Endothelial cell of umbilical vein (primary cell): ENCODE measurements around the gene SLAMF6. TPM values are rescaled to one million over a fixed set of nuclear protein-coding genes. Genes with fewer than 3 reads are reported as not detected.
"Not testable (repeated sequence)": the region's sequence is repeated elsewhere in the genome, so short reads cannot be mapped to it uniquely, and the experiment has no call there.

Experiments used
- BruUV-seq: library from RNA; stranded (reverse); fragments of 400-500 nt; replicated peaks from 2 replicates; lab custom pipeline; 2021; lab: Mats Ljungman, UMichigan
- CTCF ChIA-PET: fragments of 300-600, 350-600 bp; sonication (Branson Sonifier 250); formaldehyde crosslinking; loops from one replicate; lab custom pipeline; 2021; ENCODE audit warnings: antibody characterized with exemption, inconsistent platforms; lab: Charles Lee
- POLR2A ChIA-PET: fragments of 300-600, 350-600 bp; sonication (Branson Sonifier 250); formaldehyde crosslinking; loops from one replicate; lab custom pipeline; 2021; ENCODE audit warnings: antibody characterized with exemption, inconsistent platforms; lab: Charles Lee
- DNase-seq: peaks from one replicate; pipeline ENCODE4 v3.0.0-alpha.2; 2011; ENCODE audit warnings: low read depth, low spot score
- FAIRE-seq: peaks from 2 replicates; lab custom pipeline; 2011; peaks lifted over from hg19 to GRCh38; lab: Jason Lieb, UNC
- H2AFZ ChIP-seq: 2 replicates; pipeline ENCODE4 v1.6.0; 2012; ENCODE audit warnings: low read depth, low read length, control low read depth, inconsistent platforms
- H3K27ac ChIP-seq: 2 replicates; pipeline ENCODE4 v1.5.1; 2011; ENCODE audit warnings: low read depth, mild to moderate bottlenecking, control low read depth, low read length, moderate library complexity; ENCODE audit not compliant: insufficient read depth
- H3K27me3 ChIP-seq, 2 experiments: 2 replicates each; pipeline versions ENCODE4 v1.6.0 to v1.6.1; 2011; ENCODE audit warnings: low read length in 2 of 2, mixed read lengths in 1 of 2; ENCODE audit not compliant: control insufficient read depth in 2 of 2, insufficient read depth in 2 of 2
- H3K36me3 ChIP-seq, 2 experiments: 2 replicates in 1 of 2; 3 replicates in 1 of 2; pipeline ENCODE4 v1.5.1; 2011; ENCODE audit warnings: low read length in 2 of 2, mild to moderate bottlenecking in 1 of 2, moderate library complexity in 1 of 2; ENCODE audit not compliant: control insufficient read depth in 2 of 2, insufficient read depth in 2 of 2; ENCODE audit errors: extremely low read depth in 1 of 2
- H3K4me1 ChIP-seq: 3 replicates; pipeline ENCODE4 v1.5.1; 2011; ENCODE audit warnings: mild to moderate bottlenecking, low read length; ENCODE audit not compliant: control insufficient read depth, insufficient read depth; ENCODE audit errors: extremely low read depth
- H3K4me2 ChIP-seq: 2 replicates; pipeline ENCODE4 v1.6.1; 2011; ENCODE audit warnings: low read length, control low read depth, mixed read lengths; ENCODE audit not compliant: insufficient read depth
- H3K4me3 ChIP-seq, 3 experiments: fragments of 200-600 bp in 1 of 3; sonication (generic), shearing (Covaris generic) in 1 of 3; replicated peaks in 1 of 3; 2 replicates each; pipeline ENCODE4 v1.5.1; 2011 to 2016; ENCODE audit warnings: control low read depth in 3 of 3, low read length in 3 of 3, mild to moderate bottlenecking in 2 of 3, inconsistent platforms in 1 of 3, low read depth in 1 of 3, moderate library complexity in 1 of 3; ENCODE audit not compliant: insufficient read depth in 1 of 3
- H3K79me2 ChIP-seq: 2 replicates; pipeline ENCODE4 v1.6.0; 2012; ENCODE audit warnings: low read length, inconsistent platforms; ENCODE audit not compliant: control insufficient read depth, insufficient read depth
- H3K9ac ChIP-seq: replicated peaks from 2 replicates; pipeline ENCODE3; 2011; ENCODE audit warnings: low read length, control low read depth; ENCODE audit not compliant: insufficient read depth; ENCODE audit errors: extremely low read depth
- H3K9me1 ChIP-seq: replicated peaks from 3 replicates; pipeline ENCODE4 v1.6.0; 2011; ENCODE audit warnings: mild to moderate bottlenecking, low read length; ENCODE audit not compliant: control insufficient read depth, insufficient read depth; ENCODE audit errors: extremely low read depth
- H3K9me3 ChIP-seq: replicated peaks from 2 replicates; pipeline ENCODE4 v1.5.1; 2012; ENCODE audit warnings: low read length, inconsistent platforms; ENCODE audit not compliant: control insufficient read depth, insufficient read depth
- H4K20me1 ChIP-seq: replicated peaks from 2 replicates; pipeline ENCODE3; 2011; ENCODE audit warnings: mild to moderate bottlenecking, low read length; ENCODE audit not compliant: control insufficient read depth, insufficient read depth; ENCODE audit errors: extremely low read depth
- FOS ChIP-seq: IDR thresholded peaks from 2 replicates; pipeline ENCODE4 v1.6.1; 2011; ENCODE audit warnings: mild to moderate bottlenecking, low read length, moderate library complexity, borderline replicate concordance; ENCODE audit not compliant: insufficient read depth
- GATA2 ChIP-seq: IDR thresholded peaks from 2 replicates; pipeline ENCODE4 v1.7.0; 2011; ENCODE audit warnings: low read depth, mild to moderate bottlenecking, moderate library complexity, mixed read lengths, low read length; ENCODE audit not compliant: insufficient read length, insufficient read depth
- JUN ChIP-seq: IDR thresholded peaks from 2 replicates; pipeline ENCODE4 v1.6.1; 2011; ENCODE audit warnings: borderline replicate concordance, low read depth; ENCODE audit not compliant: insufficient read length, insufficient read depth
- MYC ChIP-seq: IDR thresholded peaks from one replicate; pipeline ENCODE4 v1.6.1; 2011; ENCODE audit warnings: mild to moderate bottlenecking, low read depth, low read length
- POLR2AphosphoS5 ChIP-seq: IDR thresholded peaks from 2 replicates; pipeline ENCODE4 v1.6.1; 2012; ENCODE audit warnings: low read depth, mild to moderate bottlenecking, control low read depth, low read length, moderate library complexity; ENCODE audit not compliant: insufficient read depth
- dilution Hi-C: fragments of 300-500 bp; cut with MboI; formaldehyde crosslinking; loops from one replicate; pipeline ENCODE4 v1.15.0; 2019; ENCODE audit warnings: low sequenced_read_pairs; ENCODE audit not compliant: extremely low pct_ligation_motif_present
- intact Hi-C: fragments of 100-400 bp; cut with micrococcal nuclease; formaldehyde crosslinking; loops from one replicate; pipeline ENCODE4 v1.10.0; 2022
- polyA plus RNA-seq, 4 experiments: library from polyadenylated mRNA; depleted of rRNA in 3 of 4; stranded (reverse) in 3 of 4; unstranded in 1 of 4; fragments of >200 nt; gene quantifications; 2 replicates each; pipeline versions ENCODE4 v1.2.1 to v1.2.3, GENCODE V29; 2011 to 2012; ENCODE audit warnings: missing spikeins in 1 of 4
- total RNA-seq: library from RNA; stranded (reverse); gene quantifications from 2 replicates; pipeline ENCODE4 v1.2.3, GENCODE V29; 2021
- TF ChIP-seq, protein P1 (sequence below): IDR thresholded peaks from 2 replicates; pipeline ENCODE4 v1.6.1; 2011; ENCODE audit not compliant: insufficient read depth, insufficient read length

SLAMF6 gene
- total and polyA plus RNA-seq, 2 donors (not counting 3 experiments of a cell fraction or from before 2014, with no cell fraction given): not detected

DNA sequence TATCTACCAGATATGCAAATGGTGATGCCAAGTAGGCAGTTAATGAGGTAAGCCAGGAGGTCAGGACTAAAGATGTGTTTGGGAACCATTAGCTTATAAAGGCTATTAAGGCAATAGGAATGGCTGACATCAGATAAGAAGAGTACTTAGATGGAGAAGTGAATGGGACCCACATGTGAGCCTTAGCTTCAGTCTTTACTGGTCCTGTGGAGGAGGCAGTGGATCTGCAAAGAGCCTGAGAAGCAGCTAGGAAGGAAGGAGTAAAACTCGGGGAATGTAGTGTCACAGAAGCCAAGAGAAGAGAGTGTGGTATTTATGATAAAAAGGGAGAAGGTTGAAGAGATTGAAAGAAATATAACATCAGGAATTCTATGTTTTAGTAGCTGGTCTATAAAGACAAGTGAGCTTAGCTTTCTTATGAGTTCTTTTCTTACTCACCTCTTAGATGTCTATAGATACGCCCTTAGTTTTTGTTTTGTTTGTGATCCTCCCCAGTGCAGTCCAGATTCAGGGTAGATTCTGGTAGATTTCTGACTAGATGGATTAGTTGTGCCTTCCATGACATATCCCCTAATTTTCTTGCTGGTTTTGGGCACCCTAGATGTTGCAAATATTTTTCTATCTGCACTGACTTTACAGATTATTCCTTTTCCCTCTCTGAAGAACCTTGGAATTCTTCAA is 39.4 kb downstream of the SLAMF6 start:
- dilution Hi-C loops: no loop called here
- POLR2A ChIA-PET: no interaction called here

DNA sequence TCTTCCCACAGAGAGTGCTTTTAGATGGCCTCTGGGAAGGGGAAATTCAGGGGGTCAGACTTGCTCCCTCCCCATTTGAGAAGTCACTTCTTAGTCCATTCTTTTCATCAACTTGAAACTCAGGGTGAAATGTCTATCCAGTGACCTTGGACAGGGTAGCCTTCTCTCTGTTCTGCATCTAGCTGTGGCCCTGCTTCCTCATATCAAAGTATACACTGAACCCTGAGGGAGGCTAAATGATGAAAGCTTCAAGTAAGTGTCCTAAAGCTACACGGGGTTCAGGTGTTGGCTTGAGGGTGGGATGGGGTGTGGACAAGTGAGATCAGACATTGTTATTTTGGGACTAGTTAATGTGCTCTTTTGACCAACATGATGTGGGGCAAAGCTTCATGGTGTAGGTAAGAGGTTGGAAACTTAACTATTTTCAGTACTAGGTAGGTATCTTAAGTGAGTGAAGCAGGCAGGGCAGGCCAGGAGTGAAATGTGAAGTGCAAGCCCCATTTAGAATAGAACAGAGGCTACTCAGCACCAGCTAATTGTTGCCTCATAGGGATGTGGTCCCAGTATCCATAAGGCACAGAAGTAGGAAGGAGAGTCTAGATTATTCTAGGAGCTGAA is 41.0 kb downstream of the SLAMF6 start:
- dilution Hi-C loops: no loop called here
- no peak for TF ChIP-seq POLR2AphosphoS5
- TF ChIP-seq JUN: no peak
- TF ChIP-seq MYC: no peak
- no peak for TF ChIP-seq GATA2
- TF ChIP-seq, protein P1, sequence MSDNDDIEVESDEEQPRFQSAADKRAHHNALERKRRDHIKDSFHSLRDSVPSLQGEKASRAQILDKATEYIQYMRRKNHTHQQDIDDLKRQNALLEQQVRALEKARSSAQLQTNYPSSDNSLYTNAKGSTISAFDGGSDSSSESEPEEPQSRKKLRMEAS: no peak
- POLR2A ChIA-PET: no interaction called here

More for the DNA sequence above, 39.4 kb downstream of the SLAMF6 start:
- no TSS peak for BruUV-seq
- Histone ChIP-seq H3K27ac (no peak overlapping the region), H3K4me3 (no peak overlapping the region), H4K20me1 (no peaks in the 10 kb centered on the region), H3K79me2 (no peaks in the 10 kb centered on the region), H3K27me3 (no peaks in the 10 kb centered on the region), H3K9me1 (no peaks in the 10 kb centered on the region), H3K9ac (no peak overlapping the region), H3K36me3 (no peaks in the 10 kb centered on the region), H3K4me1 (no peaks in the 10 kb centered on the region), H3K4me2 (no peak overlapping the region), H3K9me3 (no peaks in the 10 kb centered on the region), H2AFZ (no peak overlapping the region)
- intact Hi-C loops: no loop called here
- no peak for TF ChIP-seq FOS
- DNase-seq (no peak), FAIRE-seq (no peak)
- CTCF ChIA-PET: interaction anchor here (1.8 kb wide), 1 partner anchor 33 kb away, joined by 4 read pairs; no protein-coding TSS in a partner anchor

GRCh38 chr1:160480781-160481180 is 42.3 kb downstream of the SLAMF6 start:
- BruUV-seq, POLR2A ChIA-PET, H3K9me1 ChIP-seq, H3K27ac ChIP-seq, H3K4me1 ChIP-seq, H4K20me1 ChIP-seq, H3K4me2 ChIP-seq, CTCF ChIA-PET, intact Hi-C loops, FAIRE-seq, H3K9ac ChIP-seq, H3K79me2 ChIP-seq, DNase-seq, H3K4me3 ChIP-seq, H3K9me3 ChIP-seq, H3K36me3 ChIP-seq, H3K27me3 ChIP-seq, H2AFZ ChIP-seq, dilution Hi-C loops: not testable (repeated sequence)

More for the DNA sequence above, 41.0 kb downstream of the SLAMF6 start:
- Histone ChIP-seq H3K79me2 (no peaks in the 10 kb centered on the region), H3K27ac (no peak overlapping the region), H3K9me1 (no peaks in the 10 kb centered on the region), H3K9me3 (no peaks in the 10 kb centered on the region), H3K36me3 (no peaks in the 10 kb centered on the region), H3K27me3 (no peaks in the 10 kb centered on the region), H3K4me3 (no peak overlapping the region), H3K4me2 (no peak overlapping the region), H2AFZ (no peak overlapping the region), H4K20me1 (no peaks in the 10 kb centered on the region), H3K9ac (no peak overlapping the region), H3K4me1 (no peaks in the 10 kb centered on the region)
- no TSS peak for BruUV-seq
- CTCF ChIA-PET: no interaction called here
- DNase-seq: no peak
- no peak for FAIRE-seq
- intact Hi-C loops: no loop called here
